Measurements from ENCODE around the gene H3-3A.

Gene H3-3A

GRCh38 chr1:226116673-226117072, 54.2 kb downstream of the H3-3A start:
- DNase-seq, result no peak

GRCh38 chr1:226117330-226117729, 54.8 kb downstream of the H3-3A start:
- DNase-seq, result no peak

GRCh38 chr1:226118357-226118756, 55.8 kb downstream of the H3-3A start:
- no peak for DNase-seq

GRCh38 chr1:226119169-226119568, 56.7 kb downstream of the H3-3A start:
- DNase-seq, result no peak

- DNase-seq, result no peak
These were observed 57.9 kb downstream of the H3-3A start for GRCh38 chr1:226120398-226120797.

GRCh38 chr1:226121049-226121586, 58.6 kb downstream of the H3-3A start:
- DNase-seq, result no peak

Measured in activated CD4-positive, alpha-beta T cell treated with anti-CD3 and anti-CD28 coated beads for 1 hour (primary cell).